HG03558 (cell line): Measurements from ENCODE around the gene CDT1.

ENCODE experiments used
- ATAC-seq: cut with Tn5 transposase; IDR thresholded peaks from one replicate; pipeline ENCODE4 v1.9.1; 2021; ENCODE audit warnings: moderate number of reproducible peaks; ENCODE audit not compliant: unreplicated experiment; ENCODE audit errors: extremely low read depth

Gene CDT1

DNA sequence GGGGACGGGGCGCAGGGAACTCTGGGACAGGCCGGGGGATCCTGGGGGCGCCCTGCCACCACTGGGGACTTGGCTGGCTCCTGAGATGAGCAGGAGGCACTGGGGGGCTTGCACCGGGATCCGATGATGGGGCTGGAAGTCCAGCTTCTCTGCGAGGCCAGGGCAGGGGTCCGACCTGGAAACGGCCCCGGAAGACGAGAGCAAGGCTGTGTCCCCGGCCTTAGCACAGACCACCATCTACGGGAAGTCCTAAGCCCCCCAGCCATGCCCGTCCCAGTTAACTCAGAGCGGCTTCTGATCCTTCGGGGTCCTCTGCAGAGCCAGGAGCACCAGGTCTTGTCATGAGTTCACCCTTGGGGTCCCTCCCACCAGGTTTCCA lies 573 bp downstream of the CDT1 start:
- no peak for ATAC-seq

DNA sequence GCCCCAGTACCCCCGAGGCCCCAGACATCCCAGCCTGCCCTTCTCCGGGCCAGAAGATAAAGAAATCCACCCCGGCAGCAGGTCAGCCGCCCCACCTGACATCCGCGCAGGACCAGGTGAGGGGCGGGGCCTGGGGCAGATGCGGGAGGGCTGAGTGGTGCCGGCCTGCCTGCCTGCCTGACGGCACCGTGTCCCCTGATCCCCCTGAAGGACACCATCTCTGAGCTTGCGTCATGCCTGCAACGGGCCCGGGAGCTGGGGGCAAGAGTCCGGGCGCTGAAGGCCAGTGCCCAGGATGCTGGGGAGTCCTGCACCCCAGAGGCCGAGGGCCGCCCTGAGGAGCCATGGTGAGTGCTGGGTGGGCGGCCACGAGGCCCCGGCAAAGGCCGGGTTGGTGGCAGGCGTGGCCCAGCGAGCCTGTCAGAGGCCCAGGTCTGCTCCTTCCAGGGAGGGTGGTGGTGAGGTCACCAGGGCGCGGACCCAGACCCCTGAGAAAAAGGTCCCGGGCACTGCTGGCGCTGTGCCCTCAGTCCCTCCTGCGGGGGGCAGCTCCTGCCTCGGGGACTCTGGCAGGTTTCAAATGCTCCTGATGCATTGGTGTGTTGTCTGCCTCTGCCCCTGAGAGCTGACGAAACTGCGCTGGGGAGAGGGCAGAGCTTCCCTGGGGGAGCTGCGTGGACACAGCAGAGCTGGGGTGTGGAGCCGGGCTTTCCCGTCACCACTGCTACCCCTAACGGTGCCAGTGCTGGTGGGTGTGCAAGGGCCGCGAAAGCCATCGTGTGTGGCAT lies 1.2 kb downstream of the CDT1 start:
- no peak for ATAC-seq

DNA sequence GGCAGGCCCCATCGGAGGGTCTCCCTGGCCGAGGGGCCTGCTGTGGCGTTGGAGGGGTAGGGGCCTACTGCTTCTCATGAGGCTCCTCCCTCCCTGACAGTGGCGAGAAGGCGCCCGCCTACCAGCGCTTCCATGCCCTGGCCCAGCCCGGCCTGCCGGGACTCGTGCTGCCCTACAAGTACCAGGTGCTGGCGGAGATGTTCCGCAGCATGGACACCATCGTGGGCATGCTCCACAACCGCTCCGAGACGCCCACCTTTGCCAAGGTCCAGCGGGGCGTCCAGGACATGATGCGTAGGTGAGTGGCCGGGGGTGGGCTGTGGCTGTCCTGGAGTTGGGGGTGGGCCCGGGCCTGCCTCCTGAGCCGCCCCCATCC lies 1.7 kb downstream of the CDT1 start:
- ATAC-seq, result no peak

DNA sequence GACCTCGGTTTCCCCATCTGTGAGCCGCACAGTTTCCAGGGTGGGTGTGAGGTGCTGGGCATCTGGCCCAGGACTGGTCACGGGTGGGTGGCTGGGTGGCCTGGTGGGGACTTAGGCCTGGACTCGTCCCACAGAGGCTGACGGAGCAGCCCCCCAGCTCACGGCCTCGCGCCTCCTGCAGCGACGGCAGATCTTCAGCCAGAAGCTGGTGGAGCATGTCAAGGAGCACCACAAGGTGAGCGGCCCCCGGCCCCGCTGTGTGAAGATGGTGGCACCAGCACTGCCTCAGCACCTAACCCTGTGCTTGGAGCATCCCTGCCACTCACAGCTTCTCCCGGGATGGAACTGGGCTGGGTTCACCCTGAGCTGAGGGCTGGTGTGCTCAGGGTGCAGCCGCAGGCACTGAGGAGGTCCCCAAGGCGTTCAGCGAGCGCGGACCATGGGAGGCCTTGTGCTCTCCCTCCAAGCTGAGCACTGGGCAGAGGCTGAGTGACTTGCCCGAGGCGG lies 2.4 kb downstream of the CDT1 start:
- no peak for ATAC-seq

DNA sequence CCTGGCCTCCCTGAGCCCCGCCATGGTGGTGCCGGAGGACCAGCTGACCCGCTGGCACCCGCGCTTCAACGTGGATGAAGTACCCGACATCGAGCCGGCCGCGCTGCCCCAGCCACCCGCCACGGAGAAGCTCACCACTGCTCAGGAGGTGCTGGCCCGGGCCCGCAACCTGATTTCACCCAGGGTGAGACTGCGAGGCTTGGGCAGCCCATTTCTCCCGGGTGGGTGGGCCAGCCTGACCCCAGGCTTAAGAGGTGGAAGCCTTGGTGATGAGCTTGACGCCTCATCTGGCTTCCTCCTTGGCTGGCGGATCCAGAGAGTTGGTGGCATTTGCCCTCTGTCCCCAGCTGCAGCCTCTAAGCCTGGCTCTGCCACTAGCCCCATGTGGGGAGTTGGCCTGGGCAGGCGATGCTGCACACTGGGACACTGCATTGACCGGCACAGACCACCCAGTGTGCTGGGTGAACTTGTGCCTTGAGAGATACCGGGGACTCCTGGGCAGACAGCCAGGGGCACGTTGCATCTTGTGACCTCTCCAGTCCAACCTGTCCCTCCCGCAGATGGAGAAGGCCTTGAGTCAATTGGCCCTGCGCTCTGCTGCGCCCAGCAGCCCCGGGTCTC lies 3.0 kb downstream of the CDT1 start:
- no peak for ATAC-seq

DNA sequence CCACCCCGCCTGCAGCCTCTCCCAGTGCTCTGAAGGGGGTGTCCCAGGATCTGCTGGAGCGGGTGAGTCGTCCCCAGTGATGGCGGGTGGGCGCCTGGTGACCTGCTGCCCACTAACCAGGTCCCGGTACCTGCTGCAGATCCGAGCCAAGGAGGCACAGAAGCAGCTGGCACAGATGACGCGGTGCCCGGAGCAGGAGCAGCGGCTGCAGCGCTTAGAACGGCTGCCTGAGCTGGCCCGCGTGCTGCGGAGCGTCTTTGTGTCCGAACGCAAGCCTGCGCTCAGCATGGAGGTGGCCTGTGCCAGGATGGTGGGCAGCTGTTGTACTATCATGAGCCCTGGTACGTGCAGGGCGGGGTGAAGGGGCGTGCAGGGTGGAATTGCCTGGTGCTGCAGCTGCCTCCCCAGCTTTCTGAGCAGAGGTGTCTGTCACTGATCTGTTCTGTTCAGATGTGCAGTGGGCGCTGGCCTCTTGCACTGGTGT lies 3.6 kb downstream of the CDT1 start:
- ATAC-seq, result no peak

DNA sequence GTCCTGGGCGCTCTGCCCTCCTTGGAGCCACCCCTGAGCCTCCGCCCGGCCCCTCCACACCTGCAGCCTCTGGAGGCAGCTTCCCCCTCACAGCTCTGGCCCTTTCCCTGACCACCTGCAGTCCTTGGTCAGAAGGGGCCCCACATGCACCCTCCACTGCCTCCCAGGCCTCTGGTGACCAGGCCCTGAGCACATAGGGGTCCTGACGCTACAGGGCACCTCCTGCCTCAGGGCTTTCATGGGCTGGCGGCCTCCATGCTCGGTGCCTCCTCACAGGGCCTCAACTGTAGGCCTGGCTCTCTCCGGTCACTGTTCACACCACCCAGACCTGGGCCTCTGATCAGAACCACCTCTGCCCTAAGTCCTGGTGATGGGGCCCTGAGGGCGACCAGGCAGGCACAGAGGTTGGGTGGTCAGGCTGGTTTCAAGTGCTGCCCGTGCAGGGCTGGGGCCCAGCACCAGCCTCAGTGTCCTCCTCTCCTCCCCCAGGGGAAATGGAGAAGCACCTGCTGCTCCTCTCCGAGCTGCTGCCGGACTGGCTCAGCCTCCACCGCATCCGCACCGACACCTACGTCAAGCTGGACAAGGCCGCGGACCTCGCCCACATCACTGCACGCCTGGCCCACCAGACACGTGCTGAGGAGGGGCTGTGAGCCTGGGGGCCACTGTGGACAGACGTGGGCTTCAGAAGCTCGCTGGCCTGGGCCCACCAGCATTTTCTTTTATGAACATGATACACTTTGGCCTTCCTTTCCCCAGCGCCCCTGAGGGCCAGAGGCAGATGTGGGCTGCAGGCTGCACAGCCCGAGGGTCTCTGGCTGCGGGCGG lies 4.3 kb downstream of the CDT1 start:
- ATAC-seq, result no peak

DNA sequence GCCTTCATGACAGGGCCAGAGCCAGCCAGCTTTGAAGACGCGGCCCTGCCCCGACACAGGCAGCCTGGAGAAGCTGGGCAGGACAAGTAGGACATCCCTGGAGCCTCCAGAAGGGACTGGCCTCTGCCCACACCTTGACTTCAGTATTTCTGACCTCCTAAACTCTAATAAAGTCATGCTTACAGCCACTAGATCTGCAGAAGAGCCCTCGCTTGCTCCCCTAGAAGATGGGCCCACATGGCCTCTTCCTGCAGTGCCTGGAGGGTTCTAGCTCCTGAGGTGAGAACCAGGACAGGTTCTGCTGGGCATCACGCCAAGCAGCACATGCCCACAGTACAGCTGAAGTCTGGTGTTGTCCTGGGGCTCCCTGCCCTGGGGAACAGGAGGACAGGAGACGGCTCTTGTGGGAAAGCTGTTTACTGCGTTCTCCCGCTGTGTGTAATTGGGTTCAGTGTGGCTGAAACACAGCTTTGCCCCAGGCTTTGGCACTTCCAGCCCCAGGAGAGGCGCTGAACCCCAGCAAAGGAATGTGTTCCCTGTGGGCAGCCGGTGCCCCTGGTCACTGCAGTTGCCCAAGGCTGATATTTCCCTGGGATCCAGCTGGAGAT lies 5.6 kb downstream of the CDT1 start:
- ATAC-seq, result no peak

DNA sequence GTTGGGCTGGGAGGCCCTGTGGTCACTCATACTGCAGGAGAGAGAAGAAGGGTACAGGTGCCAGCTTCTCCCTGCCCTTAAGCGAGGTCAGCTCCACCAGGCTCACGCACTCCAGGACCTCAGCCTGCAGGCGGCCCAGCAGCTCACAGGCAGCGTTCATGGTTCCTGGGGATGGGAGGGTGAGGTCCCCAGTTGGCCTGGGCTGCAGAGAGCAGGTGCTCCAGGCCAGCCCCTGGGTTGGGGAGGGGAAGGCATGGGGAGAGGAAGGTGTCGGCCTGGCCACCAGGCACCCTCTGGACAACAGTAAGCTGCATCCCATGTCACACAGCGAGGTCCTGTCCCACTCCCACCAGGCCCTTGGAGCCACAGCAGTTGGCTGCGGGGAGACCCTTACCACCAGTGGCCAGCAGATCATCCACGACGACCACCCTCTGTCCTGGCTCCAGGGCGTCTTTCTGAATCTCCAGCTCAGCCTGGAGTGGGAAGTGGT lies 6.1 kb downstream of the CDT1 start:
- no peak for ATAC-seq

DNA sequence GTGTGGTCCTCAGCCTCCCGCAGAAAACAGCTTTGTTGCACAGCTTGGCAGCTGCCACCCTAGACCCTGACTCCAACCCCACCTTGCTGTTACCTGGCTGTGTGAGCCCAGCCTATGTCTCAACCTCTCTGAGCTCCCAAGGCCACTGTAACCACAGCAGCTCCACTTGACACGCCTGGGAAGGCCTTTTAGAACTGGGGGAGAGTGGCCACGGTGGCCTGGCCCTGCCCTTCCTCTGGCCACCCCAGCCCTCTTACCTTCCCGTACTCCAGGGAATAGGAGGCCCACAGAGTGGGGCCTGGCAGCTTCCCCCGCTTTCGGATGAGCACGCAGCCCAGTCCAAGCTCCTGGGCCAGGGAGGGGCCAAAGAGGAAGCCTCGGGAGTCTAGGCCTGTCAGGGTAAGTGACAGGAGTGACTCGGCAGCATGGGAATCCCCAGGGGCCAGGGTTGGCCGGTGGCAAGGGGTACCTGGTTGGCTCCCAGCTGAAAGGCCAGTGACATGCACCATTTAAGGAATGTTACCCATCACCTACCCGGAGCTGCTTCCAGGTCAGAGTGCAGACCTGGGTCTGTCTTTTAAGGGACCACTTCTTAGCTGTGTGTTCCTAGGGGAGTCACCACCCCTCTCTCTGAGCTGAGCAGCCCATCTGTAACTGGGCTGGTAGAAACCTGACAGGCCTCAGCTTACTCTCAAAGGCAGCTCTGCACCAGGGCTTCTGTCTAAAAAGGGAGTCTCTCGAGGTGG lies 6.8 kb downstream of the CDT1 start:
- ATAC-seq, result no peak

DNA sequence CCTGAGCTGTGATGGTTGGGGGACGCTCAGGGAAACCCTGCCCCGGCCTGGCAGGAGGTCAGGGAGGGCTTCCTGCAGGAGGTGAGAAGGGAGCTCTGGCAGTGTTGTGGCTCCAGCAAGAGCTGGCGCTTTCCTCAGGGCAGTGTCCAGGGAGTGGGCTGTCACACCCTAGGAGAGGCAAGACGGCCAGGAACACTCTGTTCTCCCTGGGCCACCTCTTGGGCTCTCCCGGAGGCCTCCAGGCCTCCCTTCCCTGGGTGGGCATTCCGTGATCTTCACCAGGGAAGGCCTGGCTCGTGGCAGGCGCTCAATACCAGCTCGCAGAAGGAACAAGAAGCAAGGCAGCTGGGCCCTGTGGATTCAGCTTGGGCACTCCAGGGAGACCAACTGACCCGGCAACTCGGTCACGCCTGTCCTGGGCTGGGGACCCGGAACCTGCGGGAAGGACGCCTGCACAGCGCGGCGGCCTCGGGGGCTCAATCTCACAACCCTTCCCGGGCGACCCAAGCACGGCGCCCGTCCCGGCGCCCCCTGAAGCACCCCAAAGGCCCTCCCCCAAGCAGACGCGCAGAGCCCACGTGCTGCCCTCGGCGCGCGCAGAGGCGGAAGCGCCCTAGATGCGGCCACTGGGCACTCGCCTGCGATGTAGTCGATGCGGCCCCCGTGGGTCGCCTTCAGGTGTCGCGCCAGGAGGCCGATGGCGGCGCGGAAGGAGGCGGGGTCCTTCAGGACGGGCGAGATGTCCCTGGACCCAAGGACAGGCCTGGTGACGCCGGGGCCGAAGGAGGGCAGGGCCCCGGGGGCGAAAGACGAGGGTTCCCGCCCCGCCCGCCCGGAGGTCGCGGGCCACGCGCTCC lies 7.6 kb downstream of the CDT1 start:
- peak; percentile 18 for ATAC-seq

DNA sequence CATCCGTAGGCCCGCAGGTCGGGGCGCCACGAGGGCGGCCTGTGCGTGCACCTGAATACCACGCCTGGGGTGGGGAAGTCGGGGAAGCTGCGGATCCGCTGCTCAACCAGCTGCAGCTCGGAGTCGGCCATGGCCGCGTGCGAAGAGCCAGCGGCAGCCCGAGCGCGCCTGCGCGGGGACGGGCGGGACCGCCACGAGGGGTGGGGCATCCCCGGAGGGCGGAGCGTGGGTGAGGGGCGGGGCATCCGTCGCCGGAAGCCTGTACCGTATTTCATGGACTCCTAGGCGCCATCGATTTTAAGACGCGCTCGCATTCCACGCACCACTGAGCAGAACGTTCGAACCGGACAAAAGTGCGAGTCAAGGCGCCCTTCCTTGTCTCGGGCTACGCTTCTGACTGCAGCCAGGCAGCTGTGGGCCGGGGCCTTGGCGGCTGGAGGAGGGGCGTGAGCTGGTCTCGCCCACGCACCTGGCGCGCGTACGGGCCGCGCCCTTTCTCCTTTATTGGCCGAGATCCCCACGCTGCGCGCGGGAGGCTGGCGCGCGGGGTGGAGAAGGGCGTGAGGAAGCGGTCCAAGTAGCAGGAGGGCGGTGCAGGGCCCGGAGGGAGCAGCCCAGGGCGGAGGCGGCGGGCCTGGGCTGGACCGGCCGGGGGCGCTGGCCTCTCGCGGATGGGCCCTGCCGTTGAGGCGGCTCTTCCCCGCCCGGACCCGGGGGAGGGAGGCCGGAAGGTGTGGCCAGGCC lies 8.4 kb downstream of the CDT1 start, which contains the start of gene APRT:
Gene APRT, minus strand, starts transcription at position 160 of the 744 bp plus-strand sequence. Its CDS starts 29 bp downstream, at position 131.
- peak; percentile 42 for ATAC-seq

DNA sequence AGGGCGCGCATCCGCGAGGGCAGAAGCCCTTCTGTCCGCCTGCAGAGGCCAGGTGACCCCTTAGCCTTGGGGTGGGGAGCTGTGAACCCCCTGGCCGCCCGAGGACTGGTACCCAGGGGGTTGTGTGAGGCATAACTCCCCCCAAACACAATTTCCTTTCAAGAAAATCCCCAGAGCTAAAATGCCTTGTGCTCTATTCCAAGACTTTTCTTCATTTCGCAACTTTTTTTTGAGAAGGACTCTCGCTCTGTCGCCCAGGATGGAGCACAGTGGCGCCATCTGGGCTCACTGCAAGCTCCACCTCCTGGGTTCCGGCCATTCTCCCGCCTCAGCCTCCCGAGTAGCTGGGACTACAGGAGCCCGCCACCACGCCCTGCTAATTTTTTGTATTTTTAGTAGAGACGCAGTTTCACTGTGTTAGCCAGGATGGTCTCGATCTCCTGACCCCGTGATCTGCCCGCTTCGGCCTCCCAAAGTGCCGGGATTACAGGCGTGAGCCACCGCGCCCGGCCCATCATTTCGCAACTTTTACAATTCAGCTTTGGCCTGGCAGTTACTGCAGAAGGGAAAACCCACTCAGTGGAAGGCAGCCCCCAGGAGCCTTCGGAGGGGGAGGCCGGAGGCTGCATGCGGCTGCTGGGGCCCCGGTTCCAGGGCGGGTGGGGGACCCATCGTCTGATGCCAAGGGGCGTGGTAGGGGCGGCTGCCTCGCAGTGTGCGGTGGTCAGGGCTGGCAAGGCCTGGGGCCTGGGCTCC lies 9.1 kb downstream of the CDT1 start:
- no peak for ATAC-seq

DNA sequence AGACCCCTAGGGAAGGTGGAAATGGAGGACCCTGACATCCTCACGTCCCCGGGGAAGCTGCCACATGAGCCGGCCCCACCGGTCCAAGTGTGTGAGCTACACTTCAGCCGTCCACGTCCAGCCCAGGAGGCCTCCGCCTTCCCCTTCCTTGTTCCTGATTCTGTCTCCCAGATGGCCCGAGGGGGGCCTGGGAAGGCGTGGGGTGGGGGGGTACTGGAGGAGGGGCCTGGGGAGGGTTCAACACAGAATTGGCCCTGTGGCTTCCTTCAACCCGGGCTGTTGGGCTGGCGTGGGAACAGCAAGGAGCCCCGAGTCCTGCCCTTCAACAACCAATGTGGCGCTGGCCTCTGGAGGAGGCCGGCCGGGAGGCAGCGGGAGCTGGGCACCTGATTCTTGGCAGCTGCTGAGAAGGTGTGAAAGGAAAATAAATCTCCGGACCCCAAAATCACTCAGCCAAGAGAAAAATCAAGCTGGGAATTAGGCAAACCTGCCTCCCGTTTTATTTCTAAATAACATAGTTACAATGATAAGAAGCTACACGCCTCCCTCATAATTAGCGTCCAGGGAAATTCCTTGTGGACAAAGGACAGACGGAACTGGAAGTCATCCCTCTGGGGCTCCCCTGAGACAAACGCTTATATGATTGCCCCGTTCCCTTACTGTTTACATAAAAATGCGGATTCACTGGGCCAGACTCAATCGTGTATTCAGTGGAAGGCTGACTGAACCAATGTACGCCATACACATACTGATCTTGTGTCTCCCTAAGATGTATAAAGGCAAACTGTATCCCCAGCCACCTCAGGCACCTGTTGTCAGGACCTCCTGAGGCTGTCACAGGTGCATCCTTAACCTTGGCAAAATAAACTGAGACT lies 9.9 kb downstream of the CDT1 start:
- ATAC-seq, result no peak

DNA sequence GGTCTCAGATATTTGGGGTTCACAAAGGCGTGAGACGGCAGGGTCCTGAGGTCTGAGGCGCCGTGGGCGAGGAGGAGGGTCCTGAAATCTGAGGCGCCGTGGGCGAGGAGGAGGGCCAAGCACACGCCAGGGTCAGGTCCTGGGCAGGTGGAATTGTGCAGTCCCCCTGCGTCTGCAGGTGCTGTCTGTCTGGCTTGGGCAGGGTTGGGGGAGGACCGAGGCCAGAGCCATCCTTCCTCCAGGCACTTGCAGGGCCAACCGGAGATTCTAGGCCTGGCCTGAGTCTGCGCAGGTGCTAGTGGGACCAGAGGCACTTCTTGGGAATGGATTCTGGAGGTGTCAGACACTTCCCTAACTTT lies 10.5 kb downstream of the CDT1 start:
- no peak for ATAC-seq

DNA sequence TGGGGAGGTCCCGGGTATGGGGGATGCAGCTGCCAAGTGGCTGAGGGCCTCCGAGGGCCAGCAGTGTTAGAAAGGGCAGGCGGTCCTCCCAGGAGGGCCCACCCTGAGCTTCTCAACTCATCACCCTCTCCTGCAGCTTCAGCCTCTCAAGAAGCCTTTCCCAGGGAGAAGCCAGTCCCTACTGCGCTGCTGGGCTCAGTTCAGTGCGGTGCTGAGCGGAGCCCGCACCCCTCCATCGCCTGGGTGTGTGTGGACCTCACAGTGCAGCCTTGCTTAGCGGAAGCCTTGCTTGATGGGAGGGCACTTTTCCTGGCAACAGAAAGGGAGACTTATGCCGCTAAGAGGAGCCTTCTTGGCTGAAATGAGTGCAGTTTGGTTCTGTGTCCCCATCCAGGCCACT lies 11.6 kb downstream of the CDT1 start:
- ATAC-seq, result no peak
